HS-5 (cell line): ENCODE results near the gene AK3.
"Not testable (repeated sequence)": the region's sequence is repeated elsewhere in the genome, so short reads cannot be mapped to it uniquely, and the experiment has no call there.

Experiments
- DNase-seq: peaks from one replicate; pipeline ENCODE4 v3.0.0-alpha.2; 2012; ENCODE audit warnings: low read depth

AK3 gene

DNA sequence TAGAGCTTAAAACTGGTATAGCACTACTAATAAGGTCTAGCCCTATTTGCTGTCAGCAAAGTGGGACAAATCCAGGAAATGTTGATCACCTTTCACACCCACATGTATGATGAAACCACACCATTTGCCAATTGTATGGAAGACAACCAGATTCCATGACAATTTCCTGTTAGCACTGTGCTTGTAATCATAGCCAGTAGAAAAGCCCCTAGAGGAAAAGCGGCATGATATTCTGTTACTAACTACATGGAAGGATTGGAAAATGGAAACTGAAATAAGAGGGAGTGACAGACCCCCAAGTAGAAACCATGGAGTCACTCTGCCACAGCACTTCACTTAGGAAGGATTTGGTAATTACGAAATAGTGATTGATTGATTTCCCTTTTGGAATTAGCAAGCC, 75.6 kb downstream of the AK3 start:
- DNase-seq = no peak

DNA sequence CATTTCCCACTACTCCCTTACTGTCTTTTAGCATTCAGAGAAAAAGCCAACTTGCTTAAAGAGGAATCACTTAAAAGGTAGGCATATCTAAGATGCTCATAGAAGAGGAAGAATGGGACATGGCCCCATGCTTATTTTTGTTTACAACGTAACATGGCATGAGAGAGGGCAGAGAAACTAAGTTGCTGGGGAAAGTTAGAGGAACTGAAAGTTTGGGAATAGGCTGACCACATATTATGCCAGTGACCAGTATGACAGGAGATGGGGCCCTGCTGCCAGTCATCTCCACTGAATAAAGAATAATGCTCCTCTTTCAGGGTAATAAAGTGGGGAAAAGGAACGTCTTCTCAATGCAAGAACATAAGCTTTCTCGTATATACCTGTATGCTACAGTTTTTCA, 77.0 kb downstream of the AK3 start:
- no peak for DNase-seq

DNA sequence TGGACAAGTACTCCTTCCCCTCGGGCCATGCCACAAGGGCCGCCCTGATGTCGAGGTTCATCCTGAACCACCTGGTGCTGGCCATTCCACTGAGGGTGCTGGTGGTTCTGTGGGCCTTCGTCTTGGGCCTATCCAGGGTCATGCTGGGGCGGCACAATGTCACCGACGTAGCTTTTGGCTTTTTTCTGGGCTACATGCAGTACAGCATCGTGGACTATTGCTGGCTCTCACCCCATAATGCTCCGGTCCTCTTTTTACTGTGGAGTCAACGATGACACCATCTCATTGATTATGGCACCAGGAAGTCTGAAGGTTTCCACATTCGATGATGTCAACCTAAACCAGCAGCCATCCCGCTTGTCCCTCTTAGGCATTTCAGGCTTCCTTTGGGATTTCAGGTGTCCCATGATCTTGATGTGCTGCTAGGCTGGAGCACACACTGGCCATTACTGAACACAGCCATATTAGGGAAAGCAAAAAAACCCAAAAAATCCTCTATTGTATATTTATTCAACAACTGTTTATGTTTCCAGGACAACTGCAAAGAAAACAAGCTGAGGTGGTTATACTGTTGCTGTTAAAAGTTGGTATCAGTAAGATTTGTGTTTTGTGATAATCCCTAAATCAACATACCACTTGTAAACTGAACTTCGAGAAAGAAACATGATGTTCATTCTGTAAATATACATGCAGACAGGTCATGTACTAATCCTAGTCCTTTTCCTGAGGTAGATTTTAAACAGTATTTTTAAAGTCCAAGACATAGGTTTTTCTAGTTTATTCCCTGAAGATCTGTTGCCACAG, 77.8 kb downstream of the AK3 start:
- no peak for DNase-seq

DNA sequence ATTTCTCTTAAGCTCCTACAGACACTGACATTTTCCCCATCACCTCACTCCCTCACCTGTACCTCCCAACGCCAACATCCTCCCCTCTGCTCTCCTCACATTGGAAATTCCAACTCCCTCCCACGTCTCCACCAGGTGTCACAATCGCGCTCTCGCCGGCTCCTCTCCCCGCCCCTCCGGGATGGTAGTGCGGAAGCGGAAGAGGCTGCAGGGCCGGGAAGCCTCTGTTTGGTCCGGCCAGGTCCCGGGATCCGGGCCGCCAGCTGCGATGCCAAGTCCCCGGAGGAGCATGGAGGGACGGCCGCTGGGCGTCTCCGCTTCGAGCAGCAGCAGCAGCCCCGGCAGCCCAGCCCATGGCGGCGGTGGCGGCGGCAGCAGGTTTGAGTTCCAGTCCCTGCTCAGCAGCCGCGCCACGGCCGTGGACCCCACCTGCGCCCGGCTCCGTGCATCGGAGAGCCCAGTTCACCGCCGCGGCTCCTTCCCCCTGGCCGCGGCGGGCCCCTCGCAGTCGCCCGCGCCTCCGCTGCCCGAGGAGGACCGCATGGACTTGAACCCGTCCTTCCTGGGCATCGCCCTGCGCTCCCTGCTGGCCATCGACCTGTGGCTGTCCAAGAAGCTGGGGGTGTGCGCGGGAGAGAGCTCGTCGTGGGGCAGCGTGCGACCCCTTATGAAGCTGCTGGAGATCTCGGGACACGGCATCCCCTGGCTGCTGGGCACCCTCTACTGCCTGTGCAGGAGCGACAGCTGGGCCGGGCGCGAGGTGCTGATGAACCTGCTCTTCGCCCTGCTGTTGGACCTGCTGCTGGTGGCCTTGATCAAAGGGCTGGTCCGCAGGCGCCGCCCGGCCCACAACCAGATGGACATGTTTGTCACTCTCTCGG, 78.7 kb downstream of the AK3 start, which contains the start of gene PLPP6:
TSS of gene PLPP6 (plus strand) at position 187 of the 881 bp plus-strand sequence. CDS start at position 269, 82 bp downstream.
- no peak for DNase-seq

DNA sequence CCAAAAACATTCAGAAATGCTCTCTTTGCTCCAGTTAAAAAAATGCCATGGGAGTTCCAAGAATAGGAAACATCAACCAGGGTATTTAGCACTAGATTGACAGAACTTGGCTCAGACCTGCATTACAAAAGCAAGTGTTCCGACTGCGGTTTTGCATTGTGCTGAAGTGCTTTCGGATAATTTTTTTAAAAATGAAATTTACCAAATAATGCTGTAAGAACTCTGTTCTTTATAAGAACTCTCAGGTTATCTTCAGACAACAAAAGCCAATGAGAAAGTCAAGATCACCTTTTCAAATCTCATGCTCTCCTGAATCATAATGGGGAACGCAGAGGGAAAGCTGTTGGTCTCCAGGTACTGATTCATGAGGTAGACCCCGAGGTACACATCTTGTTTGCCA, 79.4 kb downstream of the AK3 start:
- no peak for DNase-seq

DNA sequence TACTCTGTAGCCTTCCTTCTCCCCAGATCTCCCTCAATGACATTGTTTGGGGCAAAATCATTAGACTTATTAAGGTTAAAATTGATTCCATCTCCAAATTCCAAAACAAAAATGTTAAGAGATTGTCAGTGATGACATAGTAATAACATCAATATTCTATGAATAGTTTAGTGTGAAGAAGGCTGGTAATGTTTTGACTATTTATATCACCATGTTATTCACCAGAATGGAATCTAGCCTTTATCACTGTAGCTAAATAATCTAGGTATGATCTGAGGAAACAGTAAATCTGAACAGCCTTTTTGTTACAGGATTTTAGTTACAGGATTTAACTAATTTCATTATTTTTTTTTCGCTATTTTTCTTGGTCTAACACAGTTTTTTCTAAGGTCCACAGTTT, 79.8 kb downstream of the AK3 start:
- DNase-seq = no peak

DNA sequence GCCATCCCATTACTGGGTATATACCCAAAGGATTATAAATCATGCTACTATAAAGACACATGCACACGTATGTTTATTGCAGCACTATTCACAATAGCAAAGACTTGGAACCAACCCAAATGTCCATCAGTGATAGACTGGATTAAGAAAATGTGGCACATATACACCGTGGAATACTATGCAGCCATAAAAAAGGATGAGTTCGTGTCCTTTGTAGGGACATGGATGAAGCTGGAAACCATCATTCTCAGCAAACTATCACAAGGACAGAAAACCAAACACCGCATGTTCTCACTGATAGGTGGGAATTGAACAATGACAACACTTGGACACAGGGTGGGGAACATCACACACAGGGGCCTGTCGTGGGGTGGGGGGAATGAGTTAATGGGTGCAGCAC, 80.3 kb downstream of the AK3 start:
- DNase-seq = not testable (repeated sequence)
